Measurements from ENCODE around the gene PAX6. TPM values are rescaled to one million over a fixed set of nuclear protein-coding genes. Genes with fewer than 3 reads are reported as not detected.

The PAX6 gene
- total RNA-seq, 1 donor from 2014 or later, result not detected

DNA sequence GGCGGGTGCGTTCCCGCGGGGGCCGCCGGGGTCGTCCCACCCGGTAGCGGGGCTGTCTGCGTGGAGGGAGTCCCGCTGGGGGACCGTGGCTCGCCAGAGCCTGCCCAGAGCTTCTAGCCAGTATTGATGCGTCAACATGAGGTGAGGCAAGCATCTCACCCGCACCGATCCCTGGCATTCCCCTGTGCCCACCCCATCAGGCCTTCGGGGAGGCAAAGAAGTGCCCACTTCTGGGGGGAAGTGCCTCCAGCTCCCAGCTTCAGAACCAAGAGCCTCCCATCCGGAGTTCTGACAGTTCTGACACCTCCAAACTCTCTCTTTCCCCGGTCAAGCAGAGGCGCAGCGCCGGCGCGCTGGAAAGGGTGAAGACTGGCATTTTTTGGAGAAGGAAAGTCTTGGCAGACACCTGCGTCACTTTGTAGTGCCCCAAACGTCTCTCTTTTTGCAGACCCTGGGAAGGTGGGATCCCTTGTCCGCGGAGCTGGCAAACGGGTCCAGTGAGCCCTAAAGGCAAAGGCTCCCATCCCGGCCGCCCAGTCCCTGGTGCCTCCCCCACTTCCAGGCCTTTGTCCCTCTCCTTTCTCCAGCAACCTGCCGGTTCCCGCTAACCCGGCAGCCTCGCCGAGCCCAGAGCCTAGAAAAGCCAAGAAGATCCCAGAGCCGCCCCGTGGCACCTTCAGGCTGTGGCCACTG, 3.2 kb upstream of the PAX6 start:
- TF ChIP-seq, protein P1, sequence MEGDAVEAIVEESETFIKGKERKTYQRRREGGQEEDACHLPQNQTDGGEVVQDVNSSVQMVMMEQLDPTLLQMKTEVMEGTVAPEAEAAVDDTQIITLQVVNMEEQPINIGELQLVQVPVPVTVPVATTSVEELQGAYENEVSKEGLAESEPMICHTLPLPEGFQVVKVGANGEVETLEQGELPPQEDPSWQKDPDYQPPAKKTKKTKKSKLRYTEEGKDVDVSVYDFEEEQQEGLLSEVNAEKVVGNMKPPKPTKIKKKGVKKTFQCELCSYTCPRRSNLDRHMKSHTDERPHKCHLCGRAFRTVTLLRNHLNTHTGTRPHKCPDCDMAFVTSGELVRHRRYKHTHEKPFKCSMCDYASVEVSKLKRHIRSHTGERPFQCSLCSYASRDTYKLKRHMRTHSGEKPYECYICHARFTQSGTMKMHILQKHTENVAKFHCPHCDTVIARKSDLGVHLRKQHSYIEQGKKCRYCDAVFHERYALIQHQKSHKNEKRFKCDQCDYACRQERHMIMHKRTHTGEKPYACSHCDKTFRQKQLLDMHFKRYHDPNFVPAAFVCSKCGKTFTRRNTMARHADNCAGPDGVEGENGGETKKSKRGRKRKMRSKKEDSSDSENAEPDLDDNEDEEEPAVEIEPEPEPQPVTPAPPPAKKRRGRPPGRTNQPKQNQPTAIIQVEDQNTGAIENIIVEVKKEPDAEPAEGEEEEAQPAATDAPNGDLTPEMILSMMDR (conservative IDR thresholded peaks at IDR 0.05; ENCODE audit: low read depth, low read length), result no peak
- DNase-seq (ENCODE audit: low read depth), result no peak
- H3K4me3 ChIP-seq (ENCODE audit: low read depth, low read length), result peak overlapping the region; percentile 55

DNA sequence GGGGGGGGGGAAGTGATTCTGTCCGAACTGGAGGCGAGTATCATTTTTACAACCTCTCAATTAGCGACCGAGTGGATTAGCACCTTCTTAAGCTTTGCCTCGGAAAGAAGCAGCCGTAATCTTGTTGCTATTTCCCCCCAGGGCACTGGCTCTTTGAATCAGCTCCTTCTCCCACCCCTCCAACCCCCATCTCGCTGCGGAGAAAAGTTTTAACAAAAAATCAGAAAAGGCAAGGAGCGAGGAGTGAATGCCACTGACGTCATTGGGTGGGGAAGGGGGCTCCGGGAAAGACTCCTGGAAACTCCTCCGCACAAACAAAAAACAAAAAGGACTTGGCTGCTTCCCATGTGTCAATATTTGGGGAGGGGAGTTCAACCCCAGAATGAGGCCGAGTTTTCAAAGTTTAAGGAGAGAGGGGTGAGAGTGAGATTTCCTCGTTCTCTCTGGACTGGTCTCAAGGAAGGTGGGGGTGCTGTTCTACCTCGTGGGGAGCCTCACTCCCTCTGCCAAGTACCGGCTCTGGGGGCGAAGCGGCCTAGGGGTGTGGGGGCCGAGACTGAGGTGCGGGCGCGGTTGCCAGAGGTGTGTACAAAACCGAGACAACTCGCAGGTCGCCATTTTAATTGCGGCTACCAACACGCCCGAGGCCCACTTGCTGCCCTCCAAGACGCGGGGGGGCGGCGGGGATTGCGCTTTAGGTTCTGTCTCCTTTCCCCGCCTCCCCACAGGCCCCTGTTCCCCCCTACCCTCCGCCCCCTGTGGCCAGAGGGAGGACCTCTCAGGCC, 2.5 kb upstream of the PAX6 start:
- DNase-seq (ENCODE audit: low read depth), result no peak
- TF ChIP-seq, protein P1 (conservative IDR thresholded peaks at IDR 0.05; ENCODE audit: low read depth, low read length), result no peak
- H3K4me3 ChIP-seq (ENCODE audit: low read depth, low read length), result peak overlapping the region; percentile 55

GRCh38 chr11:31812383-31813381, 1.6 kb upstream of the PAX6 start:
- H3K4me3 ChIP-seq (ENCODE audit: low read depth, low read length), result peak overlapping the region; percentile 55
- no peak for DNase-seq (ENCODE audit: low read depth)
- TF ChIP-seq, protein P1 (conservative IDR thresholded peaks at IDR 0.05; ENCODE audit: low read depth, low read length), result no peak

DNA sequence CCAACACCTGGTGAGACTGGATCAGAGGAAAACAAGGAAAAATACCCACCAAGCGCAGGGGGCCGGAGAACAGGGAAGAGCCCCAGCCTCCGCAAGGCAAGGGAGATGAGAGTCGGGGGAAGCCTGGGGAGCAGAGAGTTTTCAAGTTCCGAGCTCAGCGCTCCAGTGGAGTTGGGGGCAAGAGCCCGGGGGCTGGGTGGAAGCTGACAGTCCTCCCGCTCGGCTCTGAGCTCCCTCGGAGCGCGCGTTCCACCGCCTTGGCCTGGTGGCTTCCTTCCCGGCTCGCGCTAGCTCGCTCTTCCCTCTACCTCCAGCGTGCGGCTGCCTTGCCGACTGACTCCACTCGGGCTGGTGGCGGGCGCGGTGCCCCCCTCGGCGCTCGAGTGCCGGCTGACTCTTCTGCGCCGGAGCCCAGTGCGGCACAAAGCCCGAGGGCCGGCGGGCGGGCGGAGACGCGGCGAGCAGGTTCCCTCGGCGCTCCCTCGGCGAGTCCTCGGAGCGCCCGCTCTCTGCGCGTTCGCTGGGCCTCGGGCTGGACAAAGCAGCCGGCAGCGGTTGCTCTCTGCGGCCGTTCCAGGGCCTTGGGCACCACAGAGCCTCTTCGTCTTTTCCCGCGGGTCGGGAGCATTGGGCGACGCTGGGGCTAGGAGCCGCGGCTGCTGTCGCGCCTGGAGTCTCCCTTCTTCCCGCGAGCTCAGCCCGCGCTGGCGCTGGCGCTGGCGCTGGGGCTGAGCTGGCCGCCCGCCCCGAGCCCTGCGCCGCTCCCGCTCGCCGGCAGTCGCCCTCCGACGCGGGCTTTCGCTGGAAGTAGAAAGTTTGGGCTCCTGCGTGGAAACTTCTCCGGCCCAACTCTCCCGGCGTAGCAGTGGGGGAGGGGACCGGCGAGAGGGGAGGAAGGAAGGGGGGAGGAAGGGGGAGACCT, 1.0 kb downstream of the PAX6 start:
- DNase-seq (ENCODE audit: low read depth), result no peak
- TF ChIP-seq, protein P1 (conservative IDR thresholded peaks at IDR 0.05; ENCODE audit: low read depth, low read length), result no peak
- peak overlapping the region; percentile 55 for H3K4me3 ChIP-seq (ENCODE audit: low read depth, low read length)

DNA sequence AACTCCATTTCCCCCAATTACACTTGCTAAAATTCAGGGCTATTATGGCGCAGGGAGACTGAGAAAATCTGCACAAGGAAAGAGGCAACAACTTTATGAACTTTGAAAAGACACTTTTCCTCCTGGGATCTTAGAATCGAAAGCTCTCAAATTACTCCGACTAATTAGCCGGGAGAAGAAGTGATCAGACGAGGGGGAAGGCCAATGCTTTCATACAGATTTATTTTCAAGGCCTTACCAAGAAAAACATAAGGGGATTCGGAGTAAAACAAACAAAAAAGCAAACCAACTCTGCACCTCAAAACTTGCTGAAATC, 1.6 kb downstream of the PAX6 start:
- TF ChIP-seq, protein P1 (conservative IDR thresholded peaks at IDR 0.05; ENCODE audit: low read depth, low read length), result no peak
- H3K4me3 ChIP-seq (ENCODE audit: low read depth, low read length), result peak overlapping the region; percentile 55
- no peak for DNase-seq (ENCODE audit: low read depth)

Data from epithelial cell of proximal tubule (primary cell).